GM10266 (cell line): ENCODE results near the gene ZC2HC1C.
"Not testable (repeated sequence)": the region's sequence is repeated elsewhere in the genome, so short reads cannot be mapped to it uniquely, and the experiment has no call there.

Experiments used
- DNase-seq: peaks from one replicate; pipeline ENCODE4 v3.0.0; 2012; ENCODE audit errors: extremely low spot score
- TF ChIP-seq, protein P1 (sequence below): IDR thresholded peaks from 2 replicates; pipeline ENCODE4 v1.5.1; 2012; ENCODE audit warnings: mild to moderate bottlenecking, low read depth; ENCODE audit not compliant: control insufficient read depth, insufficient read depth; ENCODE audit errors: missing control alignments

Gene ZC2HC1C

DNA sequence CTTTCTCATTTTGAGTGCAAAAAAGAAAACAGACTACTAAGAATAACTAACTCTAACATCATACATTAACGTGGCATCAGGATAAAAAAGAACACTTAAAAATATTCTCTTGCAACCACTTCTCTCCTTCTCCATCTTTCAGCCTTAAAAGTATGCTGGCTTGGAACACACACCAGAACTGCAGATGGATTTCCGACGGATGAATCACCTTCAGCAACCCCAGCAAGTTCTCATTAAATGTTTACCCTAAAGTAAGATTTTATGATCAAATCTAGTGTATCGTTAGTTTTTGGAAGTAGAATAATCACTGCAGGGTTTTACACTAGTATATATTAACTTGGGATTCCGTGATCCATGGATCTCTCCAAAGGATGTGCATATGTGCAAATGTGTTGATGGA lies 56.2 kb downstream of the ZC2HC1C start:
- no peak for DNase-seq
- TF ChIP-seq, protein P1, sequence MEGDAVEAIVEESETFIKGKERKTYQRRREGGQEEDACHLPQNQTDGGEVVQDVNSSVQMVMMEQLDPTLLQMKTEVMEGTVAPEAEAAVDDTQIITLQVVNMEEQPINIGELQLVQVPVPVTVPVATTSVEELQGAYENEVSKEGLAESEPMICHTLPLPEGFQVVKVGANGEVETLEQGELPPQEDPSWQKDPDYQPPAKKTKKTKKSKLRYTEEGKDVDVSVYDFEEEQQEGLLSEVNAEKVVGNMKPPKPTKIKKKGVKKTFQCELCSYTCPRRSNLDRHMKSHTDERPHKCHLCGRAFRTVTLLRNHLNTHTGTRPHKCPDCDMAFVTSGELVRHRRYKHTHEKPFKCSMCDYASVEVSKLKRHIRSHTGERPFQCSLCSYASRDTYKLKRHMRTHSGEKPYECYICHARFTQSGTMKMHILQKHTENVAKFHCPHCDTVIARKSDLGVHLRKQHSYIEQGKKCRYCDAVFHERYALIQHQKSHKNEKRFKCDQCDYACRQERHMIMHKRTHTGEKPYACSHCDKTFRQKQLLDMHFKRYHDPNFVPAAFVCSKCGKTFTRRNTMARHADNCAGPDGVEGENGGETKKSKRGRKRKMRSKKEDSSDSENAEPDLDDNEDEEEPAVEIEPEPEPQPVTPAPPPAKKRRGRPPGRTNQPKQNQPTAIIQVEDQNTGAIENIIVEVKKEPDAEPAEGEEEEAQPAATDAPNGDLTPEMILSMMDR, result no peak

DNA sequence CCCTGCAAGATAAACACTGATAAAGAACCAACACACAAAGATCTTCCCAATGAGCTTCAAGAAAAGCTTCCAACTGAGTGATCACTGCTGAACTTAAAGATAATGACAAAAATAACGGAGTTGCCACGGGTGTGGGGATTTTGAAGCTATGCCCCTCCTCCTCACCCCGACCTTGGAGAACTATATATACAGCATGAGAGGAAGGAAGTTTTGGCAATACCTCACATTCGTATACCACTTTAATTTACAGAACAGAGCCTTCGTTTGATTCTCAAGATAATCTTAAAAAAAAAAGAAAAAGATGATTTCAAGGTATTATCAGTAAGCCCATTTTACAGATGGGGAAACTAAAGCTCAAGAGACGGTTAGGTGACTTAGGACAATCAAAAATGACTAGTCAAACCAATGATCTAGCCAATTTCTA lies 56.7 kb downstream of the ZC2HC1C start:
- DNase-seq, result peak; percentile 35
- TF ChIP-seq, protein P1, result no peak

DNA sequence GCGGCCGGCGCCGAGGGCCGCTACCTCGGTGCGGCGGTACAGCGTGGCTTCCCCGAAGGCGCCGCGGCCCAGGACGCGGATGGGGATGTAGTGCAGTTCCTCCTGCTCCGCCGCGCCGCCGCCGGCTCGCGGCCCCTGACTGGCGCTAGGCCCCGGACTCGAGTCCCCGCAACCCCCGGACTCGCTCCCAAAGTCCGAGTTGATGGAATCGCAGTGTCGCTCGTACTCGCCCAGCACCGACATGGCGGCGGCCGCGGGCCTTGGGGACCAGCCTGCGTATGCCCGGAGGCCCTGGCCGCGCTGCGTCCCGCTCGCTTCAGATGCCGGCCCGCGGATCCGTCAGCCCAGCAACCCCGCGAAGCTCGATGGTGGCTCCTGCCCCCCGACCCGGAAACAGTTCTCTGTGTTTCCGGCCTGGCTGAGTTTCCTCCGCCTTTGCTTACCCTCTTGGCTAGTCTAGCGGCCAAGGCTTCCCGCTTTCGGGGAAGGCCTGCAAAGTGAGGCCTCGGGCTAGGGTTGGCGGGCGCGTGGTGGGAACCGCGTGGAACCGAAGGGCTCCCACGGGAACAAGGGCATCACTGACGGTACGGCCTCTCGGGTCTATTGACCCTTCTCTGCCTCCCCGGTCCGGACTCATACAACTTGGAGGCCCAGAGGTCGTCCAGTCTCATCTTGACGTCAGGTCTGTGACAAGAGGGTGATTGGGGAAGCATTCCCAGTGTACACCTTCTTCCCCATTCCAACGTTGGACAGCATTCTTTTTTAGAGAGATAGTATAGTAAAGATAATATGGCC lies 57.4 kb downstream of the ZC2HC1C start, which contains the start of gene NEK9:
Gene NEK9, minus strand, starts transcription at position 370 of the 795 bp plus-strand sequence. Its CDS starts 127 bp downstream, at position 243.
- TF ChIP-seq, protein P1, result no peak
- DNase-seq, result peak; percentile 90

DNA sequence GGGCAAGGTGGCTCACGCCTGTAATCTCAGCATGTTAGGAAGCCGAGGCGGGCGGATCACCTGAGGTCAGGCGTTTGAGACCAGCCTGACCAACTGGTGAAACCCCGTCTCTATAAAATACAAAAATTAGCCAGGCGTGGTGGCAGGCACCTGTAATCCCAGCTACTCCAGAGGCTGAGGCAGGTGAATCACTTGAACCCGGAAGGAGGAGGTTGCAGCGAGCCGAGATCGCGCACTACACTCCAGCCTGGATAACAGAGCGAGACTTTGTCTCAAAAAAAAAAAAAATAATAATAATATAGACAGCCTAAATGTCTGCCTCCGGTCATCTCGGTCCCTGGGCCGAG lies 58.0 kb downstream of the ZC2HC1C start:
- DNase-seq, result not testable (repeated sequence)

DNA sequence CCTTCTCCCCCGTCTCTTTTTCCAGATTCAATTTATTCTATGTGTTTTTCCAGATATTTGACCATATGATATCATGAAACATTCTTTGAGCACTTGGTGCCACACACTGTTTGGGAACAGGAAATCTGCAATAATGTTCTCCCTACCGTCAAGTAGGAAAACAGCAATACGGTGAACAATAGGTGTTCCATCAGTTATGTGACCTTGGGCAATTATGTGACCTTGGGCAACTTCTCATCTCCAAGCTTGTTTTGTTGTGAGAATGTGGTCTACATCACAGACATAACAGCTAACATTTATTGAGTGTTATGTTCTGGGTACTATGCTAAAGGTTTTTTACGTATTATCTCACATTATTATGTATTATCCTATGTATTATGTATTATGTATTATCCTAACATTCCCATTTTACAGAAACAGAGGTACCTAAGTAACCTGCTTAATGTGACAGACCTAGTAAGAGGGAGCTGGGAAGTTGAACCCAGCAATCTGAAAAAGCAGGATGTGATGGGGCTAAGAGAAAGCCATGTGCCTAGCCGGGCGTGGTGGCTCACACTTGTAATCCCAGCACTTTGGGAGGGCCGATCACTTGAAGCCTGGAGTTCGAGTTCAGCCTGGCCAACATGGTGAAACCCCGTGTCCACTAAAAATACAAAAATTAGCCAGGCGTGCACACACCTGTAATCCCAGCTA lies 58.6 kb downstream of the ZC2HC1C start:
- DNase-seq, result no peak
- TF ChIP-seq, protein P1, result no peak

DNA sequence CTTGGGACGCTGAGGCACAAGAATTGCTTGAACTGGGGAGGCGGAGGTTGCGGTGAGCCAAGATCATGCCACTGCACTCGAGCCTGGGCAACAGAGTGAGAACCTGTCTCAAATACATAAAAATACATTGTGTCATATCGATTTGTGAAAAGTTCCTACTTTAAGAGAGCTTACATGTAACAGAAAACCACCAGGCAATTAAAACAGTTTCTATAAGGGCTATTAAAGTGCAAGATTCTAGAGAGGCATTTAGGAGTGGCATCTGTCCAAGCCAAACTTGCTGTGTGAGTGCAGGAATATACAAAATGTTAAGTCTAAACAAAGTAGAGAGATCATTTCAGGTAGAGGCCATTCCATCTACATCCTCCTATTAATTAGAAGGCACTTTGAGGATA lies 59.2 kb downstream of the ZC2HC1C start:
- TF ChIP-seq, protein P1, result no peak
- no peak for DNase-seq
